ENCODE data around the gene BIK. TPM values are rescaled to one million over a fixed set of nuclear protein-coding genes. Genes with fewer than 3 reads are reported as not detected.

Gene BIK
- total and polyA plus RNA-seq, 2 experiments from 2014 or later, result 9.6 to 9.8 TPM

GRCh38 chr22:43171607-43172006 is 61.1 kb downstream of the BIK start:
- no peak overlapping the region for H3K27ac Mint-ChIP-seq
- peaks cover 73% of the 10 kb centered on the region for H3K36me3 Mint-ChIP-seq (ENCODE audit: low read depth)
- Histone ChIP-seq H2AFZ (no peak overlapping the region), H3K27ac (ENCODE audit: low read depth) (no peak overlapping the region), H3K79me2 (replicated peaks; ENCODE audit: insufficient read depth) (no peaks in the 10 kb centered on the region), H3K9me2 (ENCODE audit: insufficient read depth) (no peaks in the 10 kb centered on the region), H3K4me3 (no peak overlapping the region), H3K4me1 (ENCODE audit: insufficient read depth) (no peaks in the 10 kb centered on the region), H3K4me2 (no peak overlapping the region), H3K36me3 (ENCODE audit: insufficient read depth) (peaks cover 13% of the 10 kb centered on the region; the same call in 1 of the 2 replicates), H3F3A (replicated peaks; ENCODE audit: low read depth) (0 out of 2 replicates have a peak, but pooled peaks cover 5% of the 10 kb centered on the region), H4K20me1 (replicated peaks; ENCODE audit: insufficient read depth) (no peaks in the 10 kb centered on the region), H3K27me3 (ENCODE audit: insufficient read depth) (no peaks in the 10 kb centered on the region)
- no peaks in the 10 kb centered on the region for H3K4me1 Mint-ChIP-seq
- H3K9me3 Mint-ChIP-seq, result no peaks in the 10 kb centered on the region; the same call in 2 of the 3 replicates
- peaks cover 4% of the 10 kb centered on the region for H3K27me3 Mint-ChIP-seq (ENCODE audit: insufficient read depth, low read depth, poor library complexity)
- H3K4me3 Mint-ChIP-seq, result no peak overlapping the region
- ATAC-seq (no peak), DNase-seq (ENCODE audit: low spot score) (no peak)
- TF ChIP-seq NANOG (IDR thresholded peaks at IDR 0.05; ENCODE audit: borderline replicate concordance), result no peak
- no peak for TF ChIP-seq POLR2AphosphoS5 (IDR thresholded peaks at IDR 0.05; ENCODE audit: low read depth)
- TF ChIP-seq STAT1 (IDR thresholded peaks at IDR 0.05; ENCODE audit: unreplicated experiment), result no peak
- no peak for TF ChIP-seq JUNB (IDR thresholded peaks at IDR 0.05; ENCODE audit: unreplicated experiment)
- TF ChIP-seq ZNF462 (CRISPR knock-in tag; IDR thresholded peaks at IDR 0.05), result no peak
- no peak for TF ChIP-seq CREB1 (CRISPR knock-in tag; IDR thresholded peaks at IDR 0.05; ENCODE audit: low read depth)
- TF ChIP-seq, protein P1, sequence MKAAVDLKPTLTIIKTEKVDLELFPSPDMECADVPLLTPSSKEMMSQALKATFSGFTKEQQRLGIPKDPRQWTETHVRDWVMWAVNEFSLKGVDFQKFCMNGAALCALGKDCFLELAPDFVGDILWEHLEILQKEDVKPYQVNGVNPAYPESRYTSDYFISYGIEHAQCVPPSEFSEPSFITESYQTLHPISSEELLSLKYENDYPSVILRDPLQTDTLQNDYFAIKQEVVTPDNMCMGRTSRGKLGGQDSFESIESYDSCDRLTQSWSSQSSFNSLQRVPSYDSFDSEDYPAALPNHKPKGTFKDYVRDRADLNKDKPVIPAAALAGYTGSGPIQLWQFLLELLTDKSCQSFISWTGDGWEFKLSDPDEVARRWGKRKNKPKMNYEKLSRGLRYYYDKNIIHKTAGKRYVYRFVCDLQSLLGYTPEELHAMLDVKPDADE (IDR thresholded peaks at IDR 0.05), result no peak
- no peak for TF ChIP-seq REST (IDR thresholded peaks at IDR 0.05; ENCODE audit: unreplicated experiment)
- TF ChIP-seq EZH2phosphoT487 (IDR thresholded peaks at IDR 0.05; ENCODE audit: unreplicated experiment), result no peak
- TF ChIP-seq EZH2 (IDR thresholded peaks at IDR 0.05; ENCODE audit: low read depth, unreplicated experiment), result no peak
- TF ChIP-seq CTCF (conservative IDR thresholded peaks at IDR 0.05; ENCODE audit: low read depth in 2 of 2), result no peak
- TF ChIP-seq ZNF331 (CRISPR knock-in tag; IDR thresholded peaks at IDR 0.05; ENCODE audit: low read depth), result no peak
- TF ChIP-seq ZNF114 (CRISPR knock-in tag; IDR thresholded peaks at IDR 0.05), result no peak
